Naive B cell (primary cell): ENCODE data around the gene CAMSAP2. TPM values are rescaled to one million over a fixed set of nuclear protein-coding genes. Genes with fewer than 3 reads are reported as not detected.

Experiments used
- ATAC-seq, 2 donors: fragments of 150-1000 bp; cut with Tn5 transposase; 2 replicates each; pipeline ENCODE4 v1.10.0; 2021; ENCODE audit warnings: low read depth in 2 of 2, mild to moderate bottlenecking in 2 of 2, moderate library complexity in 2 of 2
- DNase-seq: peaks from one replicate; pipeline ENCODE4 v3.0.0; 2022
- H3K27ac Mint-ChIP-seq, 6 donors: one replicate each; pipeline ENCODE4 v1.8.0; 2020 to 2022; ENCODE audit warnings: mild to moderate bottlenecking in 6 of 6, mixed read lengths in 6 of 6, moderate library complexity in 5 of 6, inconsistent platforms in 2 of 6
- H3K27me3 Mint-ChIP-seq, 3 donors: one replicate each; pipeline ENCODE4 v1.8.0; 2021 to 2022; ENCODE audit warnings: mixed read lengths in 3 of 3, mild to moderate bottlenecking in 1 of 3
- H3K36me3 Mint-ChIP-seq, 2 donors: one replicate each; pipeline ENCODE4 v1.8.0; 2020 to 2022; ENCODE audit warnings: mixed read lengths in 2 of 2, inconsistent platforms in 1 of 2, mild to moderate bottlenecking in 1 of 2
- H3K4me1 Mint-ChIP-seq, 3 donors: one replicate each; pipeline ENCODE4 v1.8.0; 2020 to 2022; ENCODE audit warnings: mixed read lengths in 3 of 3, inconsistent platforms in 1 of 3, mild to moderate bottlenecking in 1 of 3, moderate library complexity in 1 of 3
- H3K4me3 Mint-ChIP-seq, 8 donors: one replicate each; pipeline ENCODE4 v1.8.0; 2020 to 2022; ENCODE audit warnings: mild to moderate bottlenecking in 8 of 8, mixed read lengths in 8 of 8, moderate library complexity in 8 of 8, inconsistent platforms in 2 of 8
- H3K9me3 Mint-ChIP-seq, 7 donors: one replicate each; pipeline ENCODE4 v1.8.0; 2020 to 2022; ENCODE audit warnings: mixed read lengths in 7 of 7, mild to moderate bottlenecking in 5 of 7, inconsistent platforms in 2 of 7, moderate library complexity in 1 of 7
- polyA plus RNA-seq, 6 donors: library from polyadenylated mRNA; unstranded; fragments of 300-500 nt; fragmentation: Illumina TruSeq; gene quantifications; one replicate each; pipeline ENCODE4 v1.2.3, GENCODE V29; 2021; ENCODE audit warnings: low read depth in 6 of 6

The CAMSAP2 gene
- polyA plus RNA-seq, 6 donors from 2014 or later, result 0.04 TPM; not detected in 5

GRCh38 chr1:200724064-200724463 is 14.6 kb upstream of the CAMSAP2 start:
- DNase-seq, result no peak
- Mint-ChIP-seq H3K4me1 (no peaks in the 10 kb centered on the region), H3K36me3 (no peaks in the 10 kb centered on the region), H3K4me3 (no peak overlapping the region), H3K27me3 (peaks cover 0 to 21% (median 11%) of the 10 kb centered on the region in 3 donors), H3K9me3 (no peaks in the 10 kb centered on the region), H3K27ac (no peak overlapping the region)
- ATAC-seq, result no peak

- H3K4me1 Mint-ChIP-seq, result no peaks in the 10 kb centered on the region
- ATAC-seq (no peak), DNase-seq (no peak)
- H3K27ac Mint-ChIP-seq, result no peak overlapping the region
- H3K36me3 Mint-ChIP-seq, result no peaks in the 10 kb centered on the region
- peaks cover 8 to 18% (median 11%) of the 10 kb centered on the region in 3 donors for H3K27me3 Mint-ChIP-seq
- no peaks in the 10 kb centered on the region for H3K9me3 Mint-ChIP-seq
- H3K4me3 Mint-ChIP-seq, result no peak overlapping the region
Measured at GRCh38 chr1:200727257-200727656, 11.4 kb upstream of the CAMSAP2 start.

- Mint-ChIP-seq H3K4me1 (no peaks in the 10 kb centered on the region), H3K36me3 (no peaks in the 10 kb centered on the region), H3K27me3 (peaks cover 10 to 20% (median 16%) of the 10 kb centered on the region in 3 donors), H3K9me3 (no peaks in the 10 kb centered on the region), H3K27ac (no peak overlapping the region), H3K4me3 (no peak overlapping the region)
- ATAC-seq (no peak), DNase-seq (no peak)
Measured at GRCh38 chr1:200729863-200730262, 8.8 kb upstream of the CAMSAP2 start.

GRCh38 chr1:200731654-200732332 is 6.9 kb upstream of the CAMSAP2 start:
- Mint-ChIP-seq H3K27ac (no peak overlapping the region), H3K27me3 (peaks cover 9 to 12% (median 10%) of the 10 kb centered on the region in 3 donors), H3K9me3 (no peaks in the 10 kb centered on the region), H3K4me1 (no peaks in the 10 kb centered on the region), H3K36me3 (no peaks in the 10 kb centered on the region), H3K4me3 (no peak overlapping the region)
- ATAC-seq, result no peak
- no peak for DNase-seq

- ATAC-seq (no peak), DNase-seq (no peak)
- Mint-ChIP-seq H3K4me1 (no peaks in the 10 kb centered on the region), H3K4me3 (no peak overlapping the region), H3K27me3 (peaks cover 9 to 12% (median 10%) of the 10 kb centered on the region in 3 donors), H3K9me3 (no peaks in the 10 kb centered on the region), H3K27ac (peak overlapping the region in 1 of 6 donors; percentile 2), H3K36me3 (no peaks in the 10 kb centered on the region)
Measured at GRCh38 chr1:200732438-200732837, 6.3 kb upstream of the CAMSAP2 start.

- DNase-seq, result no peak
- Mint-ChIP-seq H3K27me3 (peaks cover 20 to 26% (median 22%) of the 10 kb centered on the region in 3 donors), H3K36me3 (peaks cover 0 to 5% of the 10 kb centered on the region in 2 donors), H3K4me3 (no peak overlapping the region), H3K27ac (no peak overlapping the region), H3K9me3 (no peaks in the 10 kb centered on the region), H3K4me1 (peaks cover 8 to 13% (median 11%) of the 10 kb centered on the region in 3 donors)
- ATAC-seq, result no peak
Measured at GRCh38 chr1:200733907-200734306, 4.8 kb upstream of the CAMSAP2 start.

GRCh38 chr1:200737647-200738291 is 924 bp upstream of the CAMSAP2 start:
- H3K4me1 Mint-ChIP-seq, result peaks cover 12 to 15% (median 14%) of the 10 kb centered on the region in 3 donors
- peak in 1 of 2 donors; percentile 11 for ATAC-seq

GRCh38 chr1:200738949-200739651 is 407 bp downstream of the CAMSAP2 start:
- Mint-ChIP-seq H3K4me1 (peaks cover 12 to 15% (median 14%) of the 10 kb centered on the region in 3 donors), H3K4me3 (peak overlapping the region; percentile 83 to 97 (median 94)), H3K36me3 (peaks cover 0 to 5% of the 10 kb centered on the region in 2 donors), H3K27ac (peak overlapping the region in 3 of 6 donors; percentile 61 to 94 (median 86)), H3K27me3 (peaks cover 16 to 37% (median 19%) of the 10 kb centered on the region in 3 donors), H3K9me3 (no peaks in the 10 kb centered on the region)
- DNase-seq, result peak; percentile 35
- ATAC-seq, result peak; percentile 69 to 71

More at GRCh38 chr1:200737647-200738291, 924 bp upstream of the CAMSAP2 start:
- Mint-ChIP-seq H3K36me3 (peaks cover 0 to 5% of the 10 kb centered on the region in 2 donors), H3K9me3 (no peaks in the 10 kb centered on the region), H3K4me3 (peak overlapping the region; percentile 83 to 97 (median 94)), H3K27ac (peak overlapping the region in 3 of 6 donors; percentile 38 to 86 (median 85)), H3K27me3 (peaks cover 15 to 28% (median 16%) of the 10 kb centered on the region in 3 donors)
- no peak for DNase-seq

GRCh38 chr1:200739702-200740570 is 1.2 kb downstream of the CAMSAP2 start:
- DNase-seq (no peak), ATAC-seq (peak in 1 of 2 donors; percentile 8)
- H3K9me3 Mint-ChIP-seq, result no peaks in the 10 kb centered on the region
- H3K27me3 Mint-ChIP-seq, result peaks cover 22 to 44% (median 27%) of the 10 kb centered on the region in 3 donors
- peaks cover 12 to 15% (median 14%) of the 10 kb centered on the region in 3 donors for H3K4me1 Mint-ChIP-seq
- peaks cover 0 to 5% of the 10 kb centered on the region in 2 donors for H3K36me3 Mint-ChIP-seq
- H3K27ac Mint-ChIP-seq, result no peak overlapping the region
- H3K4me3 Mint-ChIP-seq, result peak overlapping the region; percentile 50 to 95 (median 80)

- Mint-ChIP-seq H3K4me1 (peaks cover 12 to 15% (median 14%) of the 10 kb centered on the region in 3 donors), H3K9me3 (no peaks in the 10 kb centered on the region), H3K36me3 (peaks cover 0 to 5% of the 10 kb centered on the region in 2 donors), H3K4me3 (peak overlapping the region in 3 of 8 donors; percentile 75 to 95 (median 83)), H3K27me3 (peaks cover 22 to 44% (median 28%) of the 10 kb centered on the region in 3 donors), H3K27ac (no peak overlapping the region)
- DNase-seq (no peak), ATAC-seq (no peak)
Measured at GRCh38 chr1:200740571-200741208, 2.0 kb downstream of the CAMSAP2 start.

GRCh38 chr1:200741551-200742207 is 3.0 kb downstream of the CAMSAP2 start:
- ATAC-seq, result no peak
- no peak overlapping the region for H3K4me3 Mint-ChIP-seq
- peaks cover 0 to 4% (median 0%) of the 10 kb centered on the region in 7 donors for H3K9me3 Mint-ChIP-seq
- no peak for DNase-seq
- H3K4me1 Mint-ChIP-seq, result peaks cover 12 to 15% (median 14%) of the 10 kb centered on the region in 3 donors
- peaks cover 0 to 5% of the 10 kb centered on the region in 2 donors for H3K36me3 Mint-ChIP-seq
- H3K27ac Mint-ChIP-seq, result no peak overlapping the region
- peaks cover 27 to 50% (median 36%) of the 10 kb centered on the region in 3 donors for H3K27me3 Mint-ChIP-seq

GRCh38 chr1:200744143-200744542 is 5.5 kb downstream of the CAMSAP2 start:
- DNase-seq, result no peak
- Mint-ChIP-seq H3K9me3 (peaks cover 0 to 4% (median 0%) of the 10 kb centered on the region in 7 donors), H3K36me3 (no peaks in the 10 kb centered on the region), H3K4me1 (peaks cover 0 to 7% (median 0%) of the 10 kb centered on the region in 3 donors), H3K27ac (no peak overlapping the region), H3K4me3 (no peak overlapping the region), H3K27me3 (peaks cover 21 to 44% (median 29%) of the 10 kb centered on the region in 3 donors)
- no peak for ATAC-seq
